HAP-1 (cell line): ENCODE data around the gene LTC4S.

ENCODE experiments used
- DNase-seq, 2 experiments: peaks; one replicate each; pipeline ENCODE4 v3.0.0-alpha.2; 2016 to 2020; ENCODE audit warnings: low spot score in 2 of 2
- H3K27me3 ChIP-seq: fragments of 250-450 bp; sonication (Bioruptor Pico); 2 replicates; pipeline ENCODE4 v1.5.1; 2020; ENCODE audit warnings: low read depth, mild to moderate bottlenecking, moderate library complexity
- H3K36me3 ChIP-seq: fragments of 250-450 bp; sonication (Bioruptor Pico); replicated peaks from 2 replicates; pipeline ENCODE4 v1.5.1; 2020; ENCODE audit warnings: mild to moderate bottlenecking
- H3K4me1 ChIP-seq: fragments of 250-450 bp; sonication (Bioruptor Pico); 2 replicates; pipeline ENCODE4 v1.5.1; 2020; ENCODE audit warnings: mild to moderate bottlenecking
- H3K4me3 ChIP-seq: fragments of 250-450 bp; sonication (Bioruptor Pico); 2 replicates; pipeline ENCODE4 v1.5.1; 2020; ENCODE audit warnings: mild to moderate bottlenecking, moderate library complexity
- H3K9me3 ChIP-seq: fragments of 250-450 bp; sonication (Bioruptor Pico); 2 replicates; pipeline ENCODE4 v1.5.1; 2020; ENCODE audit warnings: mild to moderate bottlenecking, moderate library complexity
- in situ Hi-C: fragments of 300-500 bp; cut with MboI; formaldehyde crosslinking; loops from 3 replicates; pipeline ENCODE4 v1.14.3; 2020; ENCODE audit warnings: low sequenced_read_pairs, inconsistent platforms, mixed read lengths

LTC4S gene

GRCh38 chr5:179764056-179764455 is 29.7 kb upstream of the LTC4S start:
- H3K9me3 ChIP-seq = no peaks in the 10 kb centered on the region
- H3K36me3 ChIP-seq = peaks cover 42% of the 10 kb centered on the region
- no peak overlapping the region for H3K4me3 ChIP-seq
- in situ Hi-C loops = no loop called here
- peaks cover 23% of the 10 kb centered on the region for H3K4me1 ChIP-seq
- no peak for DNase-seq
- no peaks in the 10 kb centered on the region for H3K27me3 ChIP-seq

GRCh38 chr5:179765400-179765799 is 28.4 kb upstream of the LTC4S start:
- H3K36me3 ChIP-seq = peaks cover 55% of the 10 kb centered on the region
- DNase-seq = no peak

GRCh38 chr5:179766021-179766725 is 27.6 kb upstream of the LTC4S start:
- DNase-seq = no peak
- Histone ChIP-seq H3K4me1 (peaks cover 23% of the 10 kb centered on the region), H3K36me3 (peaks cover 62% of the 10 kb centered on the region), H3K4me3 (no peak overlapping the region), H3K9me3 (no peaks in the 10 kb centered on the region), H3K27me3 (no peaks in the 10 kb centered on the region)
- in situ Hi-C loops = no loop called here

More at GRCh38 chr5:179765400-179765799, 28.4 kb upstream of the LTC4S start:
- in situ Hi-C loops = no loop called here
- Histone ChIP-seq H3K4me3 (no peak overlapping the region), H3K9me3 (no peaks in the 10 kb centered on the region), H3K27me3 (no peaks in the 10 kb centered on the region), H3K4me1 (peaks cover 23% of the 10 kb centered on the region)

DNA sequence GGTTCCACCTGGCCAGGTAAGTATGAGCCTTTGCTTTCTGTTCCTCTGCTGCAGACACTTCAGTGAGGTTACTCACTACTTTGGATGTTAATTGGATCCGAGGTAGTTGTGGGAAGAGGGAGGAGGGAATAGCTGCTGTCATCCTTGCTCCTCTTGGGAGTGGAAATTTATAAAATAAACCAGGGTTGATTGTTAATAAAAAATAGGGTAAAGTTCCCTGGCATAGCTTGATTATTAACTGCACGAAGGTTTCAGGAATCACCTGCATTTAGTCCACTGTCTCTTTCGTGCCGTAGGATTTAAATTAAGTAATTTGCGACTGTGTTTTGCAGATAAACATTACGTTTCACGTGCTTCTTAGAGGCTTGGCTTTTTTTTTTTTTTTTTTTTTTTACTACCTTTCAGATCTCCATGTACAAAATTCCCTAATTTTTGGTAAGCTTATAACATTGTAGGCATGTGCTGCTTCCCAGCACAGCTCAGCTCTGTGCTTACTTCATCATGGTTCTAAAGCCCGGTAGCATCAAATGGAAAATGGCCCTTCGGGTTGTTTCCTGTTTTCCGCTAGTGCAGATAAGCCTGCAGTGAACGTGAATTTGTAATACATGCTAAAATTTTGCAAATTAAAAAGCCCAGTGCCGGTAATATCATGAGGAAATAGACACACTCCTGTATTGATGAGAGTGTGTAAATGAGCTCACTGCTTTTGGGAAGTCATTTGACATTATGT is 26.9 kb upstream of the LTC4S start:
- Histone ChIP-seq H3K36me3 (peaks cover 70% of the 10 kb centered on the region), H3K4me1 (peaks cover 17% of the 10 kb centered on the region), H3K4me3 (no peak overlapping the region), H3K9me3 (no peaks in the 10 kb centered on the region), H3K27me3 (no peaks in the 10 kb centered on the region)
- no peak for DNase-seq
- in situ Hi-C loops = no loop called here

DNA sequence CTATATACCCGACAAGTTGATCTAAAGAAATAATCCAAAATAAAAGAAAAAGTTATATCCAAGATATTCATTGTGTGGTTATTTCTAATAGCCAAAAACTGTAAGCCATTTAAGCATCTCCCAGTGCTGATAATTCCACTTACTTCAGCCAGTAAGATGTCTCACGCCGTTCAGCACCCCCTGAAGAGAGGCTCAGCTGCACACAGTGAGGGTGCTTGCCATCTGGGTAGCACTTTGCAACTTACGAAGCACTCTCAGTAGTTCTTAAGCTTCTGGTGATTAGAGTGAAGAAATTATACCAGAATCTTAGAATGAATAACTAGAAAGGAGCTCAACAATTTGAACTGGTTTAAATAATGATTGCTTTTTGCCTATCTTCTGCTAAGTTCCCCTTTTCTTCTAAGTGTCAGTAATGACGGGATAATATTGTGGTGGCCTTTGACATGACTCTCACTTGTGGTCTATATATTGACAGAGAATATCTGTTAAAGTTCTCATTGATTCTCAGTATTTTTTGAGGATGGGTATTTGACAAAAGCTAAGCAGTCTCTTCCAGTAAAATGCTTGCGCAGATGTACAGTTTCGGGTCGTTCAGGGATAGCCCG is 26.2 kb upstream of the LTC4S start:
- Histone ChIP-seq H3K36me3 (peaks cover 77% of the 10 kb centered on the region), H3K27me3 (no peaks in the 10 kb centered on the region), H3K9me3 (no peaks in the 10 kb centered on the region), H3K4me1 (peaks cover 10% of the 10 kb centered on the region), H3K4me3 (no peak overlapping the region)
- no peak for DNase-seq
- in situ Hi-C loops = no loop called here

GRCh38 chr5:179768326-179769085 is 25.3 kb upstream of the LTC4S start:
- H3K4me1 ChIP-seq = peaks cover under 1% of the 10 kb centered on the region
- no peak overlapping the region for H3K4me3 ChIP-seq
- H3K27me3 ChIP-seq = no peaks in the 10 kb centered on the region
- no peak for DNase-seq
- no peaks in the 10 kb centered on the region for H3K9me3 ChIP-seq
- in situ Hi-C loops = no loop called here
- peaks cover 86% of the 10 kb centered on the region for H3K36me3 ChIP-seq

GRCh38 chr5:179769271-179769670 is 24.5 kb upstream of the LTC4S start:
- peaks cover 90% of the 10 kb centered on the region for H3K36me3 ChIP-seq
- no peak overlapping the region for H3K4me3 ChIP-seq
- H3K27me3 ChIP-seq = no peaks in the 10 kb centered on the region
- no peak for DNase-seq
- no peaks in the 10 kb centered on the region for H3K9me3 ChIP-seq
- in situ Hi-C loops = no loop called here
- H3K4me1 ChIP-seq = no peaks in the 10 kb centered on the region

- in situ Hi-C loops = no loop called here
- no peak overlapping the region for H3K4me3 ChIP-seq
- no peak for DNase-seq
- no peaks in the 10 kb centered on the region for H3K27me3 ChIP-seq
- H3K9me3 ChIP-seq = no peaks in the 10 kb centered on the region
- H3K36me3 ChIP-seq = peaks cover 95% of the 10 kb centered on the region
- H3K4me1 ChIP-seq = no peaks in the 10 kb centered on the region
Observed at GRCh38 chr5:179769796-179770195, 24.0 kb upstream of the LTC4S start.

- H3K9me3 ChIP-seq = no peaks in the 10 kb centered on the region
- no peak for DNase-seq
- no peaks in the 10 kb centered on the region for H3K4me1 ChIP-seq
- H3K4me3 ChIP-seq = no peak overlapping the region
- in situ Hi-C loops = no loop called here
- no peaks in the 10 kb centered on the region for H3K27me3 ChIP-seq
- H3K36me3 ChIP-seq = peaks cover 97% of the 10 kb centered on the region
Observed at GRCh38 chr5:179771311-179771895, 22.4 kb upstream of the LTC4S start.

- Histone ChIP-seq H3K27me3 (no peaks in the 10 kb centered on the region), H3K9me3 (no peaks in the 10 kb centered on the region), H3K4me3 (no peak overlapping the region), H3K4me1 (no peaks in the 10 kb centered on the region), H3K36me3 (peaks cover 97% of the 10 kb centered on the region)
- in situ Hi-C loops = no loop called here
- DNase-seq = no peak
Observed at GRCh38 chr5:179772351-179772750, 21.4 kb upstream of the LTC4S start.

DNA sequence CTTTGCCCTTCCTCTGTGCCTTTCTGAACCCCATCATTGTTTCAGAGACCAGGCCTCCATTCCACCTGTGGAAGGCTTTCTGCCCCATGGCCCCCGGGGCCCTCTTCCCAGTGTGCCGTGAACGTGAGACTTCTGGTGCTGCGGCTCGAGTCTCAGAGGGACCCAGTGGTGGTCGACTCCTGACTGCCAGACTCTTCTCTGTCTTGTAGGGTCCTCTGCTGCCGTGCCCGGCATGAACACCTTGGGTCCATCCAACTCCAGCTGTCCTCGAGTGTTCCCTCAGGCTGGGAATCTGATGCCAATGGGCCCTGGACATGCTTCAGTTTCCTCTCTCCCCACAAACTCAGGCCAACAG is 20.1 kb upstream of the LTC4S start:
- DNase-seq = no peak
- Histone ChIP-seq H3K27me3 (no peaks in the 10 kb centered on the region), H3K4me3 (no peak overlapping the region), H3K36me3 (peaks cover 88% of the 10 kb centered on the region), H3K4me1 (no peaks in the 10 kb centered on the region), H3K9me3 (no peaks in the 10 kb centered on the region)
- in situ Hi-C loops = no loop called here

DNA sequence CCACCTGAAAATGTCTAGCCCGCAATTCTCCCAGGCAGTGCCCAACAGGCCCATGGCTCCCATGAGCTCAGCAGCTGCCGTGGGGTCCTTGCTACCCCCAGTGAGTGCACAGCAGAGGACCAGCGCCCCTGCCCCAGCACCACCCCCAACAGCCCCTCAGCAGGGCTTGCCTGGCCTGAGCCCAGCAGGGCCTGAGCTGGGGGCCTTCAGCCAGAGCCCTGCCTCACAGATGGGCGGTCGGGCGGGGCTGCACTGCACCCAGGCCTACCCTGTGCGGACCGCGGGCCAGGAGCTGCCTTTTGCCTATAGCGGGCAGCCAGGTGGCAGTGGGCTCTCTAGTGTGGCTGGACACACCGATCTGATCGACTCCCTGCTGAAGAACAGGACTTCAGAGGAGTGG is 19.3 kb upstream of the LTC4S start:
- no peaks in the 10 kb centered on the region for H3K4me1 ChIP-seq
- in situ Hi-C loops = no loop called here
- peaks cover 82% of the 10 kb centered on the region for H3K36me3 ChIP-seq
- H3K27me3 ChIP-seq = no peaks in the 10 kb centered on the region
- no peak overlapping the region for H3K4me3 ChIP-seq
- H3K9me3 ChIP-seq = no peaks in the 10 kb centered on the region
- no peak for DNase-seq

- no peaks in the 10 kb centered on the region for H3K9me3 ChIP-seq
- peaks cover 61% of the 10 kb centered on the region for H3K36me3 ChIP-seq
Observed at GRCh38 chr5:179776411-179776938, 17.3 kb upstream of the LTC4S start.

More at GRCh38 chr5:179776411-179776938, 17.3 kb upstream of the LTC4S start:
- Histone ChIP-seq H3K4me3 (no peak overlapping the region), H3K4me1 (no peaks in the 10 kb centered on the region), H3K27me3 (no peaks in the 10 kb centered on the region)
- no peak for DNase-seq
- in situ Hi-C loops = no loop called here
